HepG2 (cell line): ENCODE results near the gene CPLX3. TPM values are rescaled to one million over a fixed set of nuclear protein-coding genes. Genes with fewer than 3 reads are reported as not detected.
A peak's percentile ranks its signal among the peaks of the same experiment; 100 is the strongest.

Experiments used
- HNRNPK ChIP-seq: fragments of 200-400 bp; formaldehyde crosslinking; IDR thresholded peaks from 2 replicates; pipeline ENCODE4 v1.6.1; 2018; ENCODE audit warnings: low read length, low read depth, moderate library complexity, mild to moderate bottlenecking; ENCODE audit not compliant: poor library complexity, severe bottlenecking
- MZF1 ChIP-seq: sonication (generic); formaldehyde crosslinking; IDR thresholded peaks from 2 replicates; pipeline ENCODE4 v1.8.1; 2023; ENCODE audit warnings: mild to moderate bottlenecking, missing genetic modification reagents, borderline replicate concordance
- POLR2A ChIP-seq, 2 experiments: IDR thresholded peaks; 2 replicates each; pipeline ENCODE4 v1.6.1; 2011; ENCODE audit warnings: low read depth in 2 of 2, low read length in 2 of 2, mild to moderate bottlenecking in 1 of 2, moderate library complexity in 1 of 2; ENCODE audit not compliant: insufficient read depth in 1 of 2
- SNAI1 ChIP-seq: sonication (generic); formaldehyde crosslinking; IDR thresholded peaks from 2 replicates; pipeline ENCODE4 v1.5.0; 2020; ENCODE audit warnings: mild to moderate bottlenecking, missing genetic modification reagents, borderline replicate concordance
- ZNF614 ChIP-seq: IDR thresholded peaks from 2 replicates; pipeline ENCODE4 v1.6.1; 2018; ENCODE audit warnings: missing biosample characterization, missing genetic modification reagents, inconsistent platforms, borderline replicate concordance
- ZNF615 ChIP-seq: sonication (generic); formaldehyde crosslinking; IDR thresholded peaks from 2 replicates; pipeline ENCODE4 v1.5.0; 2020; ENCODE audit warnings: mild to moderate bottlenecking, missing genetic modification reagents, borderline replicate concordance
- ZNF737 ChIP-seq: sonication (generic); formaldehyde crosslinking; IDR thresholded peaks from 2 replicates; pipeline ENCODE4 v1.5.0; 2020; ENCODE audit warnings: missing genetic modification reagents, mild to moderate bottlenecking, borderline replicate concordance
- polyA plus RNA-seq, 8 experiments: library from polyadenylated mRNA; depleted of rRNA in 3 of 8; stranded (reverse) in 7 of 8; unstranded in 1 of 8; fragments of >200 nt; fragmentation: Illumina TruSeq in 4 of 8; extraction: Trizol in 4 of 8; gene quantifications; 2 replicates each; pipeline versions ENCODE4 v1.2.1 to v1.2.3, GENCODE V29; 2011 to 2016; ENCODE audit warnings: low read depth in 4 of 8, missing spikeins in 1 of 8, mixed read lengths in 1 of 8; ENCODE audit not compliant: insufficient read depth in 1 of 8
- total RNA-seq, 5 experiments: library from RNA; depleted of rRNA; stranded (reverse); fragments of >200 nt; fragmentation: Illumina TruSeq; extraction: Trizol; gene quantifications; 2 replicates each; pipeline ENCODE4 v1.2.3, GENCODE V29; 2016; ENCODE audit warnings: low read depth in 1 of 5
- TF ChIP-seq, protein P1 (sequence below): sonication (generic); formaldehyde crosslinking; IDR thresholded peaks from 2 replicates; pipeline ENCODE4 v1.5.1; 2020; ENCODE audit warnings: mild to moderate bottlenecking, missing genetic modification reagents
- TF ChIP-seq, protein P2 (sequence below): sonication (generic); formaldehyde crosslinking; IDR thresholded peaks from 2 replicates; pipeline ENCODE4 v1.8.0; 2022; ENCODE audit warnings: mild to moderate bottlenecking, missing genetic modification reagents; ENCODE audit not compliant: insufficient replicate concordance
- TF ChIP-seq, protein P3 (sequence below): sonication (generic); formaldehyde crosslinking; IDR thresholded peaks from 2 replicates; pipeline ENCODE4 v1.5.0; 2020; ENCODE audit warnings: missing genetic modification reagents
- TF ChIP-seq, protein P4 (sequence below): sonication (generic); formaldehyde crosslinking; IDR thresholded peaks from 2 replicates; pipeline ENCODE4 v1.4.0; 2020; ENCODE audit warnings: mild to moderate bottlenecking, missing genetic modification reagents
- TF ChIP-seq, protein P5 (sequence below): sonication (generic); formaldehyde crosslinking; conservative IDR thresholded peaks from 2 replicates; pipeline ENCODE4 v1.5.0; 2020; ENCODE audit warnings: missing genetic modification reagents
- TF ChIP-seq, protein P6 (sequence below): sonication (generic); formaldehyde crosslinking; IDR thresholded peaks from 2 replicates; pipeline ENCODE4 v1.4.0; 2020; ENCODE audit warnings: mild to moderate bottlenecking, missing genetic modification reagents
- TF ChIP-seq, protein P7 (sequence below): sonication (generic); formaldehyde crosslinking; IDR thresholded peaks from 2 replicates; pipeline ENCODE4 v1.5.0; 2020; ENCODE audit warnings: mild to moderate bottlenecking, missing genetic modification reagents

Gene CPLX3
- total and polyA plus RNA-seq, 2 of the 13 experiments (the other 11 are each of a cell fraction or from before 2014, with no cell fraction given) = not detected

DNA sequence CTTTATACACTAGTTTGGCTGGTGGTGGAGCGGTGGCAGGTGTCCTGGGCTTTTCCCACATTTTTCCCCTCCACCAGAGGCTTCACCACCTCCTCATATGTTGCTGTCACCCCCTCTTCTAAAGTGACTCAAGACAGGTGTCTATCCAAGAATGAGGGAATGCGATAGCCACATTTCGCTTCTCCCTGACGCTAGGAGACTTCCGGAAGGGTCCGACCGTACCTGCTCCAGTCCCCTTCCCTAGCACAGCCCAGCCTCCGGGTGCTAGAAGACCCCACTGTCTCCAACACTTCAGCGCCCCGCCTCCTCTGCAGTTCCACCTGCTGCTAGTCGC lies 46.2 kb downstream of the CPLX3 start (continued):
- TF ChIP-seq, protein P1, sequence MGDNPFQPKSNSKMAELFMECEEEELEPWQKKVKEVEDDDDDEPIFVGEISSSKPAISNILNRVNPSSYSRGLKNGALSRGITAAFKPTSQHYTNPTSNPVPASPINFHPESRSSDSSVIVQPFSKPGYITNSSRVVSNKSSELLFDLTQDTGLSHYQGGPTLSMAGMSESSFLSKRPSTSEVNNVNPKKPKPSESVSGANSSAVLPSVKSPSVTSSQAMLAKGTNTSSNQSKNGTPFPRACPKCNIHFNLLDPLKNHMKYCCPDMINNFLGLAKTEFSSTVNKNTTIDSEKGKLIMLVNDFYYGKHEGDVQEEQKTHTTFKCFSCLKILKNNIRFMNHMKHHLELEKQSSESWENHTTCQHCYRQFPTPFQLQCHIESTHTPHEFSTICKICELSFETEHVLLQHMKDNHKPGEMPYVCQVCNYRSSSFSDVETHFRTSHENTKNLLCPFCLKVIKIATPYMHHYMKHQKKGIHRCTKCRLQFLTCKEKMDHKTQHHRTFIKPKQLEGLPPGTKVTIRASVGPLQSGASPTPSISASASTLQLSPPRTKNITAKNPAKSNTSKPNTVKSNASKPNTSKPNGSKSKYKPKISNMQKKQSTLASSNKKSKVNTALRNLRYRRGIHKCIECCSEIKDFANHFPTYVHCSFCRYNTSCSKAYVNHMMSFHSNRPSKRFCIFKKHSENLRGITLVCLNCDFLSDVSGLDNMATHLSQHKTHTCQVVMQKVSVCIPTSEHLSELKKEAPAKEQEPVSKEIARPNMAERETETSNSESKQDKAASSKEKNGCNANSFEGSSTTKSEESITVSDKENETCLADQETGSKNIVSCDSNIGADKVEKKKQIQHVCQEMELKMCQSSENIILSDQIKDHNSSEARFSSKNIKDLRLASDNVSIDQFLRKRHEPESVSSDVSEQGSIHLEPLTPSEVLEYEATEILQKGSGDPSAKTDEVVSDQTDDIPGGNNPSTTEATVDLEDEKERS (CRISPR knock-in tag) = no peak
- TF ChIP-seq, protein P2, sequence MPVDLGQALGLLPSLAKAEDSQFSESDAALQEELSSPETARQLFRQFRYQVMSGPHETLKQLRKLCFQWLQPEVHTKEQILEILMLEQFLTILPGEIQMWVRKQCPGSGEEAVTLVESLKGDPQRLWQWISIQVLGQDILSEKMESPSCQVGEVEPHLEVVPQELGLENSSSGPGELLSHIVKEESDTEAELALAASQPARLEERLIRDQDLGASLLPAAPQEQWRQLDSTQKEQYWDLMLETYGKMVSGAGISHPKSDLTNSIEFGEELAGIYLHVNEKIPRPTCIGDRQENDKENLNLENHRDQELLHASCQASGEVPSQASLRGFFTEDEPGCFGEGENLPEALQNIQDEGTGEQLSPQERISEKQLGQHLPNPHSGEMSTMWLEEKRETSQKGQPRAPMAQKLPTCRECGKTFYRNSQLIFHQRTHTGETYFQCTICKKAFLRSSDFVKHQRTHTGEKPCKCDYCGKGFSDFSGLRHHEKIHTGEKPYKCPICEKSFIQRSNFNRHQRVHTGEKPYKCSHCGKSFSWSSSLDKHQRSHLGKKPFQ (CRISPR knock-in tag) = peak; percentile 20
- no peak for TF ChIP-seq HNRNPK
- TF ChIP-seq ZNF614 (CRISPR knock-in tag) = no peak
- no peak for TF ChIP-seq ZNF615 (CRISPR knock-in tag)
- TF ChIP-seq, protein P3, sequence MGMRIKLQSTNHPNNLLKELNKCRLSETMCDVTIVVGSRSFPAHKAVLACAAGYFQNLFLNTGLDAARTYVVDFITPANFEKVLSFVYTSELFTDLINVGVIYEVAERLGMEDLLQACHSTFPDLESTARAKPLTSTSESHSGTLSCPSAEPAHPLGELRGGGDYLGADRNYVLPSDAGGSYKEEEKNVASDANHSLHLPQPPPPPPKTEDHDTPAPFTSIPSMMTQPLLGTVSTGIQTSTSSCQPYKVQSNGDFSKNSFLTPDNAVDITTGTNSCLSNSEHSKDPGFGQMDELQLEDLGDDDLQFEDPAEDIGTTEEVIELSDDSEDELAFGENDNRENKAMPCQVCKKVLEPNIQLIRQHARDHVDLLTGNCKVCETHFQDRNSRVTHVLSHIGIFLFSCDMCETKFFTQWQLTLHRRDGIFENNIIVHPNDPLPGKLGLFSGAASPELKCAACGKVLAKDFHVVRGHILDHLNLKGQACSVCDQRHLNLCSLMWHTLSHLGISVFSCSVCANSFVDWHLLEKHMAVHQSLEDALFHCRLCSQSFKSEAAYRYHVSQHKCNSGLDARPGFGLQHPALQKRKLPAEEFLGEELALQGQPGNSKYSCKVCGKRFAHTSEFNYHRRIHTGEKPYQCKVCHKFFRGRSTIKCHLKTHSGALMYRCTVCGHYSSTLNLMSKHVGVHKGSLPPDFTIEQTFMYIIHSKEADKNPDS (CRISPR knock-in tag) = no peak
- no peak for TF ChIP-seq MZF1
- TF ChIP-seq, protein P4, sequence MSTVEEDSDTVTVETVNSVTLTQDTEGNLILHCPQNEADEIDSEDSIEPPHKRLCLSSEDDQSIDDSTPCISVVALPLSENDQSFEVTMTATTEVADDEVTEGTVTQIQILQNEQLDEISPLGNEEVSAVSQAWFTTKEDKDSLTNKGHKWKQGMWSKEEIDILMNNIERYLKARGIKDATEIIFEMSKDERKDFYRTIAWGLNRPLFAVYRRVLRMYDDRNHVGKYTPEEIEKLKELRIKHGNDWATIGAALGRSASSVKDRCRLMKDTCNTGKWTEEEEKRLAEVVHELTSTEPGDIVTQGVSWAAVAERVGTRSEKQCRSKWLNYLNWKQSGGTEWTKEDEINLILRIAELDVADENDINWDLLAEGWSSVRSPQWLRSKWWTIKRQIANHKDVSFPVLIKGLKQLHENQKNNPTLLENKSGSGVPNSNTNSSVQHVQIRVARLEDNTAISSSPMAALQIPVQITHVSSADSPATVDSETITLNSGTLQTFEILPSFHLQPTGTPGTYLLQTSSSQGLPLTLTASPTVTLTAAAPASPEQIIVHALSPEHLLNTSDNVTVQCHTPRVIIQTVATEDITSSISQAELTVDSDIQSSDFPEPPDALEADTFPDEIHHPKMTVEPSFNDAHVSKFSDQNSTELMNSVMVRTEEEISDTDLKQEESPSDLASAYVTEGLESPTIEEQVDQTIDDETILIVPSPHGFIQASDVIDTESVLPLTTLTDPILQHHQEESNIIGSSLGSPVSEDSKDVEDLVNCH (CRISPR knock-in tag) = no peak
- no peak for TF ChIP-seq ZNF737 (CRISPR knock-in tag)
- TF ChIP-seq POLR2A (IDR thresholded peaks at IDR 0.05; ENCODE audit: insufficient read depth in 1 of 2, low read depth in 2 of 2, low read length in 2 of 2) = no peak
- TF ChIP-seq, protein P5, sequence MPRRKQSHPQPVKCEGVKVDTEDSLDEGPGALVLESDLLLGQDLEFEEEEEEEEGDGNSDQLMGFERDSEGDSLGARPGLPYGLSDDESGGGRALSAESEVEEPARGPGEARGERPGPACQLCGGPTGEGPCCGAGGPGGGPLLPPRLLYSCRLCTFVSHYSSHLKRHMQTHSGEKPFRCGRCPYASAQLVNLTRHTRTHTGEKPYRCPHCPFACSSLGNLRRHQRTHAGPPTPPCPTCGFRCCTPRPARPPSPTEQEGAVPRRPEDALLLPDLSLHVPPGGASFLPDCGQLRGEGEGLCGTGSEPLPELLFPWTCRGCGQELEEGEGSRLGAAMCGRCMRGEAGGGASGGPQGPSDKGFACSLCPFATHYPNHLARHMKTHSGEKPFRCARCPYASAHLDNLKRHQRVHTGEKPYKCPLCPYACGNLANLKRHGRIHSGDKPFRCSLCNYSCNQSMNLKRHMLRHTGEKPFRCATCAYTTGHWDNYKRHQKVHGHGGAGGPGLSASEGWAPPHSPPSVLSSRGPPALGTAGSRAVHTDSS (CRISPR knock-in tag) = no peak
- 0 out of 2 replicates have a peak, but pooled peaks have one; percentile 47 for TF ChIP-seq SNAI1 (CRISPR knock-in tag)
- TF ChIP-seq, protein P6, sequence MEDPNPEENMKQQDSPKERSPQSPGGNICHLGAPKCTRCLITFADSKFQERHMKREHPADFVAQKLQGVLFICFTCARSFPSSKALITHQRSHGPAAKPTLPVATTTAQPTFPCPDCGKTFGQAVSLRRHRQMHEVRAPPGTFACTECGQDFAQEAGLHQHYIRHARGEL = no peak
- TF ChIP-seq, protein P7, sequence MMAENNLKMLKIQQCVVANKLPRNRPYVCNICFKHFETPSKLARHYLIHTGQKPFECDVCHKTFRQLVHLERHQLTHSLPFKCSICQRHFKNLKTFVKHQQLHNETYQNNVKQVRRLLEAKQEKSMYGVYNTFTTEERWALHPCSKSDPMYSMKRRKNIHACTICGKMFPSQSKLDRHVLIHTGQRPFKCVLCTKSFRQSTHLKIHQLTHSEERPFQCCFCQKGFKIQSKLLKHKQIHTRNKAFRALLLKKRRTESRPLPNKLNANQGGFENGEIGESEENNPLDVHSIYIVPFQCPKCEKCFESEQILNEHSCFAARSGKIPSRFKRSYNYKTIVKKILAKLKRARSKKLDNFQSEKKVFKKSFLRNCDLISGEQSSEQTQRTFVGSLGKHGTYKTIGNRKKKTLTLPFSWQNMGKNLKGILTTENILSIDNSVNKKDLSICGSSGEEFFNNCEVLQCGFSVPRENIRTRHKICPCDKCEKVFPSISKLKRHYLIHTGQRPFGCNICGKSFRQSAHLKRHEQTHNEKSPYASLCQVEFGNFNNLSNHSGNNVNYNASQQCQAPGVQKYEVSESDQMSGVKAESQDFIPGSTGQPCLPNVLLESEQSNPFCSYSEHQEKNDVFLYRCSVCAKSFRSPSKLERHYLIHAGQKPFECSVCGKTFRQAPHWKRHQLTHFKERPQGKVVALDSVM (CRISPR knock-in tag) = no peak
